ENCODE measurements around the gene CYP24A1.
A peak's percentile ranks its signal among the peaks of the same experiment; 100 is the strongest.

CYP24A1 gene

DNA sequence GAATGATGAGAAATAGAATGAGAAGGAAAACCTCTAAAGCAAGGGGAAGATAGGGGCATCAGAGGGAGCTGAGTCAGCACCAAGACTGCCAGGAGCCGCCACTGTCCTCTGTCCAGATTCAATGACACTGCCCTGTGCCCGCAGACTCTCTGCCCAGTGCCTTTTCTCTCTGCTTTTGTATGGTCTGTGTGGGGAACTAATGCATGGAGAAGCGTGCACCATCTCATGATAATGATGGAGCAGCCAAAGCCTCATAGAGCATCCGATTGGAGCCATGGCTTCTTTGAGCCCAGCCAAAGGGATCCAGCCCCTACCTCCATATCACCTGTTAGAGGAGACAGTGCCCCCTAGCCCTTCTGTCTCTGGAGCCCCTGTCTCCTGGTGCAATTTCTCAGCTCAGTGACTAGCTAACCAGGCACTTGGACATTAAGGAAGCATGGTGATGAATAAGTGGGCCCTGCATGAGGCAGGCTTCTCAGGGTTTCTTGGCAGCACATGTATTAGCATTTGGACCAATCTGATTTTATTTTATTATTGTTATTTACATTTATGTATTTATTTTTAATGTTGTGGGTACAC is 27.6 kb upstream of the CYP24A1 start:
- no peak for DNase-seq

DNA sequence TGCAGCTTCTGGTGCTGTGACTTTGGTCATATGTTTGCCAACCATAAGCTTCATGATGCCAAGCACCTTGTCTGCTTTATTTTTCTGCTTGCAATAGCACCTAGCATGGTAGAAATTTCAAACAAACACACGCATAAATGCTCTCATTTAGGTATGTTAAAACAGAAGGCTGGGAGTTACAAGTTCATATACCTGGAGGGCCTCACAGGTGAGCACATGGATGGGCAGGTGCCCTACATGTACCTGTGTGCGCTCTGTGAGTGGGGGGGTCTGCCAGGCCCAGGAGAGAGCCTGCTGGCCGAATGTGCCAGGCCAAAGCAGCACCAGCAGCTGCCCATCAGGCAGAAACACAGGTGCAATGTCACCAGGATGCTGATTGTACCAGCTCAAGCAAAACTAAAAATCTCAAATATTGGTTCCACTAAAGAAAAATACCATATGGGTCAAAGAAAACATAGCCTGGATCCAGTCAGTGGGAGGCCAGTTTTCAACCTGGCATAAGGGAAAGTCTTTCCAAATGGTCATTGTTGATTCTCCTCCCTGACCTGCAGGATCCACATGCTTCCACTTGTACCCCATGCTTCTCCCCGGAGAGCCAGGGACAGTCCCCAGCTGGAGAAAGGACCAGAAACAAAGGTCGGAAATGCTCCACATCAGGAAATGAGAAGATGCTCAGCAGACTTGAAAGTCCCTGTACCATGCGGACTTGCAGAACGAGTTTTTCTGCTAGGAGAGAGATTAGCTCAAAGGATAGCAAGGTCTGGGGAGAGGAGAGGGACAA is 26.9 kb upstream of the CYP24A1 start:
- no peak for DNase-seq

DNA sequence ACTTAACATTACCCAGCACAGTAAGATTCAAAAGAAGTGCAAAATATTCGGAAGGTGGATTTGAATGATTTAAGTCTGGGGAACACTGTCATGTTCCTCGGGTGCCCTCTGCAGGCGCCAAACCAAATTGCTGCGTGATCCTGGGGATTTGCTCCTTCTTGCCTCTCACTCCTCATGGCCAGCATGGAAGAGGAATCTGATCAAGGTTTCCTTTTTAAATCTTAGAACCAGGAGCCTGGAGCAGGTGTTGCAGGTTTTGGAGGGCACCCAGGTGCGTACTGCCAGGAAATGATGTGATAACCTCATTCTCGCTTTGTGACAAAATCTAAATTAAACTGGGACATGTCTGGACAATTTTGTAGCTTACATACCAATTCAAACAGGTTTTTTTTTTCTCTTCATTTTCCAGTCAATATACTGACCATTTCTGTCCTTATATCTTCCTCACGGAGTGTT is 26.0 kb upstream of the CYP24A1 start:
- peak; percentile 69 for DNase-seq

DNA sequence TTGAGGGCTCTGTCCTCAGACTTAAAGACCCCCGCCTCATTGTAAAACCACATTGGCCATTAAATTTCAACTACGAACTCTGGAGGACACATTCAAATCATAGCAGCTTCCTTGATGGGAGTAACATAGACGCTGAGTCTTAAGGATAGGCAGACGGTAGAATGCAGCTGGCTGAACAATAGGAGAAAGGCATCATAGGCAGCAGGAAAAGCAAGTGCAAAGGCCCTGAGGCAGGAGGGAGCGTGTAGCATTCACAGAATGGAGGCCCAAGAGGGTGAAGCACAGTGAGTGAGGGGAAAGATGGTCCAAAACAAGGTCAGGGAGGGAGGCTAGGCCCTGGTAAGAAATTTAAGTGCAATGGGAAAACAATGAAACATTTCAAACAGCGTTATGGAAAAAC is 25.5 kb upstream of the CYP24A1 start:
- DNase-seq = no peak

DNA sequence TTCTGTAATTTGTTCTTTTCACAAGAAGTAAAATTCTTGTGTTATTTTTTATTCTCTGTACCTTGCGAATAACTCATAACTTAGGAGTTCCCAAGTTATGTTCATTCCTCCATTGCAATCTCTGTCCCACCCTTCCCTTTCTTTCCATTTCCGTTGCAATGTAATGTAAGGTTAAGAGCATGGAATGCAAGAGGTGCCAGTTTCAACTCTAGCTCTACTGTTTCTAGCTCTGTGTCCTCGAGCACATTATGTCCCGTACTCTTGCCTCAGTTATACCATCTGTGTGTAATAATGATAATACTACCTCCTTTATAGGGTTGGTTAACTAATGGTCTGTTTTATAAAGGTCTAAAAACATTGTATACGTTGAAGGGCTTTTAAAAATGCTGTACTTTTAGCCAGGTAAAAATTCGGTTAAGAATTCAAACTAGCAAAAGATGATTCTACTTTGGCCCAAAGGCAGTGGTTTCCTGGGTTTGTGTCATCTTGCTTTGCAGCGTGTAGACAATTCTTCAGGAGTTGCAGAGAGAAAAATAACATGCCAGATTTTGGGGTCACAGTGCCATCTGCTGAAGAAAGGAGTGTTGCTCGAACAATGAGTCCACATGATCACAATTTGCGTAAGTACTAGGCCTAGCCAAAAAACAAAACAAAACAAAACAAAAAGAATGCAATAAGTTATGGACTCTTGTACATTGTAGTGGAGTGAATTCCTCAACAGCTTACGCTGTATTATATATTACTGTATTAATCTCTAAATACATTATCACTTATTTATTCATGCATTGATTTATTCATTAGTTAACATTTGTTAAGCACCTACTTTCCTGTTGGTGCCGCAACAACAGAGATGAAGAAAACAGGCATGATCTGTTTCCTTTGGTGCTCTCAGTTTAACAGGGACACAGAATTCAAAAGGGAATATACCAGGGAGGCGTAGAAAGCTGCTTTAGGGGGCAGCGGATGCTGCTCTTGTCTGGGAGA is 24.1 kb upstream of the CYP24A1 start:
- no peak for DNase-seq

DNA sequence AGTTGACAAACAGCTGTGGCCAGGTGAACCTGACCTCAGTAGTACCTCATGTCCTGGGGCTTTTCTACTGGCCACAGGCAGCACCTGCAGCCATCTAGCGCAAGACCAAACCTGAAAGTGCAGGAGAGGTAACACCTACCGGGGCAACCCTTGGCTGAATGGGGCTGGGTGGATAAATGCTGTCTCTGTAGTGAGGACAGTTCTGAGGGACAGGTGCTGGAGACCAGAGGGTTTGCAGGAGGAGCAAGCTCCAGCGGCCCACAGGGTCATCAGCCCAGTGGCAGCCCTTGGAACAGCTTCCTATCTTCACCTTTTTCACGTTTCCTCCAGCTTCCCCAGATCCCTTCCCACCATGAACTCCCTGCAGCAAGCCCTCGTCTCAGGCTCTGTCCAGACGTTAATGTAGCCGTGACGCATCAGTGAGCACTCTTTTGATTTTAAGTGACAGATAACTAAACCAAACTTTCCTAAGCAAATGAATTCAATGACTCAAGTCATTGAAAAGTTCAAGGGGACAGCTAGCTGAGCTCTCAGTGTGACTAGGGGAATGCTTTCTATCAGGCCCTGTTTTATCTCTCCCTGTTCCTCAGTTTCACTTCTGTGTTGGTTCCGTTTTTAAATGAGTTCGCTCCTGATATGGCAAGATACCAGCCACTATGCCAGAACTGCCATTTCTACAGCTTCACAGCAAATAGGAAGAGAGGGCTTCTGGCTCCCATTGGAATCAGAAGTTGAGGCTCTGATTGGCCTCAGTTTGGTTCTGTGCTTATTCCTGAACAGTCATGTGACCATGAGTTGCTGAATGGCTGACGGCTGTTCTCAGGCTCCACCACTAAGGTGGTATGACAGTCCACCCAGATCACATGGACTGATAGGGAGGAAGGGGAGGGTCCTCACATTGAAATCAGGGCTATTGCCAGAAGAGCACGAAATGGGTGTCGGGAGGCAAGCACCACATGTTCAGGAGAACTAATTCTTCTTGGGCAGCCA is 22.0 kb upstream of the CYP24A1 start:
- no peak for DNase-seq

DNA sequence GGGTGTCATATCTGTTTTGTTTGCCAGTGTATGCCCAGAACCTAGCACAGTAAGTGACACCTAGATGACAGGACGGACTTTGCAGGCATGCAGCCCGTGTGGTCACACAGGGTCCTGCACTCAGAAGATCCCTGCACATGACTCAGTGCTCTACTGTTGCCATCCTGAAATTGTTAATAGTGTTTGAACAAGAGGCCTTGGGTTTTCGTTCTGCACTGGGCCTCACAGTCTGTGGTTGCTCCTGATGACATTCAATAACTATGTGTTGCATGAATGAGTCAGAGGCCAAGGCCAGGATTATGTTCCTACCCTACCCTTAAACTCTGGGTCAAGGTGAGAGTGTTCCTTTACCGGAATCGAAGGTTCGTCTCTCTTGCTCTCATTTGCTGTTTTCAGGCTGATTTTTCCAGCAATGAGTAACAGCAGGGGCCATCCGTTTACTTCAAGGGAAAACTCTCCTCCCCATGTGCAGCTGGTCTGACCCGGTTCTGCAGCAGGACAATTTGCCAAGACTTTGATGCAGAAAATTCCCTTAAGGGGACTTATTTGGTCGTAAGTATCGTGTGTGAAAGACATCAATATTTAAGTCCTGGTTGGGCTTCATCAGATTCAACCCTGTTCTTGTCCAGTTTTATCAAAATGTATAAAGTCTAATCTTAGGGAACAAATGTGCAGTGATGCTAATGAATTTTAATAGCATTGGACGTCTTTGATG is 21.1 kb upstream of the CYP24A1 start:
- DNase-seq = no peak

DNA sequence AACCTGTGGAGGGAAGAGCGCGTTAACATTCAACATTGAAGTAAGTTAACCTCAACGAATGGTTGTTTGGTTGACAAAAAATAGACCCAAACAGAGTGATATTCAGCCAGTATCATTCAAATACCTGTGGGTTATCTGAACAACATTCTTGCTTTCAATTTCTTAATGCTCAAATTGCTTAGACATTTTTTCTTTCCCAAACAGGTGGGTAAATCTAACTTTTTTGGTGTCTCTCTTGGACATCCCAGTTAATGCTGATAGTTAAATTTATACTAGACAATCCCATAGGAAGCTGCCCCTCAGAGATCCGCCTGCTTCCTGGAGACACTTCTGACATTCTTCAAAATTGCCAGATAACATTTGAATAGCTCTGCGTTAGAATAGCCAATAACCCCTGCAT is 20.0 kb upstream of the CYP24A1 start:
- no peak for DNase-seq

DNA sequence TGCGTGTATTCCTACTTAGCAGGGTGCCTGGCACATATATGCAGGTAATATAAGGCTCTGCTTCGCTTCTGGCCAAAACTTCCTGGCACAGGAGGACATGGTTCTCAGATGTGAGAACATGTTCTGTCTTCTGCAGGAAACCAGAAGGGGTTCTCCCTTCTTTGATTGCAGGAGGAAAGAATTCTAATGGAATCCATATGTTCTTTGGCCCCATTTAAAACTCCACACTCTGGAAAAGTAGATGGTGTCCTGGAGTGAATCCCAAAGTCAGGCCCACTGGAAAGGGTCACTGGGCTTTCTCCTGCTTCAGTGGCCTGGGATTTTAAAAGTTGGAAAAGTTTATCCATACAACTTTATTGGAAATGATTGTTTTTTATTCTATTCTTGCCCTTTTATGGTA is 16.4 kb upstream of the CYP24A1 start:
- no peak for DNase-seq

DNA sequence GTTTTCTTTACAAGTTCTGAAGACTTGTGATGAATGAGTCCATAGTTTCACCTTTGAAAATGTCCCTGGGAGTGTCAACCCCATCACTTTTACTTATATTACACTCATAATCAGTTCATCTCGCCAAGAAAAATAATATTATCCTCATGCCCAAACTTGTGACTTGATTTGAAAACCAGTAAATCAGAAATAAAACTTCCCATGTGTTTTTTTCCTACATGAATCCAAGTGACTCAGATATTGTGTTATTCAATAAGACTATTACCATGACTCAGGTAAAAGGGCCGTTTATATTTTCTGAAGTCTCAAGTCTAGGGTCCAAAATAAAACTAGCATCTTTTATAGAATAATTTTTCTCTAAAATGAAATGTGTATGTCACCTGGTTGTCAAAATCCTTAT is 15.8 kb upstream of the CYP24A1 start:
- no peak for DNase-seq

DNA sequence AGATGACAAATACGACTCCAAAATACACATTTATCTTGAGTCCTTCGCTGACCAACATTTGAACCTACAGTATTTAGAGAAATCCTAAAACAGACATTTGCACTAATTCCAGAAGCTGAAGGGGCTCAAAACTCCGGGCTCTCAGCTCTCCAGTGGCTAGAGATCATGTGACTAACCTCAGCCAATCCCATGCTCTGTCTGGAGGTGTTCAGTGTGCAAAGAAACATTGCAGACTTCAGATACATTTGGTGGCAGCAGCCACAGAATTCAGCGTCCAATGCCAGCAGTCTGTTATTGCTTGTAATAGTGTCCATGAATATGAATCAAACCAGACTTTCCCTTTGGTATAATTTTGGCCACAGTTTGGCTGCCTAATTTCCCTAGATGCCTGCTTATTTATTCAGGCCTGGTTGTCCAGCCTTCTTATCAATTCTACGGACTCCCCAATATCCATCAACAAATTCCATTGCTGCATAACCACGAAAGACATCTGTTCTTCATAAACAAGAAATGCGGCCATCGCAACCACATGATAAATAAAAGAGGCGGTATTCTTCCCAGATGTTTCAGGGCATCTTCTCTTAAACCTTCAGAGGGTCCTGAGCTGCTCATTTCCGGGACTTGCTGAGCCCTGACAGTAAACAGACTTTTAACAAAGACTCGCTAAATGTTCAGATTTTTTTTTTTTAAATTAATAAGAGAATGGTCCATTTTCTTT is 14.5 kb upstream of the CYP24A1 start:
- DNase-seq = no peak

DNA sequence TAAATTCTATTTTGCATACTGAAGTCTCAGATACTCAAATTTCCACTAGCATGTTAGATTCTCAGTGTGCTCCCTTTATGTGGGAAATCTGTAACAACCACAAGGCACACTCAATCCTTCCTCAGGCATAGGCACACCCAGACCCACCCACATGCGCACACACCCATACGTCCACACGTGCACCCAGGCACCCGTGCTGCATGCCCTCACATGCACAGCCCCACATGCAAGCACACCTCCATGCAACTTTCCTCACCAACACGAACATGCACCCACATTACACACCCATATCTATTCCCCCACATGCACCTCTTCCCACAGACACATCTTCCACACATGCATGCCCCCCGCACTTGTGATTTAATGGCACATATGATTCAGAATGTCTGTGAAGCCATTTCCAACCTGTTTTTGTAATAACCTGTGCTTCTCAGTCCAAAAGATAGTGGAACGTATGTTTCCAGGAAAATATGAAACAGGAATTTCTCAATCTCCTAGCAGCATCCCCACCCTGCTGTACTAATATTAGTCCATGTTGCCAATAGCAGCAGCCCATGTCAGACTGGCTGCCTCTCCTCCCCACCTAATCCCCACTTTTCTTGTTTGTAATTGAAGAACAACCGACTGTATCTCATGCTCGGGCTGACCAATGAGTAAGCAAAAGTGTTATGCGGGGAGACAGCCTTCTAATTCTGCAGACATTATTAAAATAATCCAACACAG is 11.3 kb upstream of the CYP24A1 start:
- no peak for DNase-seq

DNA sequence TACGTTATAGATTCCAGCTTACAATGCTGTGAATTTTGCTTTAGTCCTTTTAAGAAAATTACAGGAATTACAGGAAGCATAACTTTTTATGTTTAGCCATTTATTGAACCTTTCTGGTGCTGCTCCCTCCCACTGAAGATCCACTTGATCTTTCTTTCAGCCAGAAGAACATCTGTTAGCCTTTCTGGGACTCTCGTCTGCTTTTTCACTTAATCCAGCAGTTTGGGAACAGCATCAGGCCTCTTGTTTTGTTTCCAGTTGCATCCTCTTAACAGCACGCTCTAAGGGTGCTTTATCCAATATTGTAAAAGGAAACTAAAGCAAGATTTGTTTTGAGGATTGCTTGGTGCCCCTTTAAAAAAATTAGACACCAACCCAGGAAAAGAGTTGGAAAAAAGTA is 10.3 kb upstream of the CYP24A1 start:
- no peak for DNase-seq

DNA sequence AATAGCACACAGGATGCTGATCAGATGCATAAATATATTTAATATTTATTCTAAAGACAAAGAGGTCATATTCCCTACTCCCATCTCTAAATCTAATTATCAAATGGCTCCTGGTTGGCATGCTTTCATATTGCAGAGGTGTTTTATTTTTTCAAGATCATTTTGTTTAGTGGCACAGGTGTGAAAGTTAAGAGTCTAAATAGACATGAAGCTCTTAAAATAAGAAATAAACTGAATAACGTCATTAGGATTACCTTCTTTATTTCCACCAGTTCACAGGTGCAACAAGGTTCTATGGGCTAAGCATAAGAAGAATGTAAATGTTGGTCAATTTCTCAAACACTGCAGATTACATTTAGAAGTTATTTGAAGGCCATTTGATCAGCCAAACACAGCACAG is 7.1 kb upstream of the CYP24A1 start:
- DNase-seq = no peak

DNA sequence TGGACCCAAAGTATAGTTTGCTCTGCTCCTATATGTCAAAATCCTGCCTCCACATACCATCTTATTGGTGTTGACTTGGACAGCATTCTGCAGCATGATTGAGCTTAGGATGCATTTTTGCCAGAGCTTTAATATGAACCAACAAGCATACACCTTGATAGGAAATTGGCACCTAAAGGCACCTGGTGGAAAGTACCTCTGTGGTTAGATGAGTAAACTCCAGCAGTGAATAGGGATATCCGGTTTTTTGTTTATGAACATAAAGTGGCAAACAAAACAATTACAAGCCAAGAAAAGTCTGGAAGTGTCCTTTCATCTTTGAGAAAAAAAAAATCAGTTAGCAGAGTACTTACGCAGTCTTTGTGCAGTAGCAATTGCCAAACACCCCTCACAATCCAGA is 6.2 kb upstream of the CYP24A1 start:
- no peak for DNase-seq

DNA sequence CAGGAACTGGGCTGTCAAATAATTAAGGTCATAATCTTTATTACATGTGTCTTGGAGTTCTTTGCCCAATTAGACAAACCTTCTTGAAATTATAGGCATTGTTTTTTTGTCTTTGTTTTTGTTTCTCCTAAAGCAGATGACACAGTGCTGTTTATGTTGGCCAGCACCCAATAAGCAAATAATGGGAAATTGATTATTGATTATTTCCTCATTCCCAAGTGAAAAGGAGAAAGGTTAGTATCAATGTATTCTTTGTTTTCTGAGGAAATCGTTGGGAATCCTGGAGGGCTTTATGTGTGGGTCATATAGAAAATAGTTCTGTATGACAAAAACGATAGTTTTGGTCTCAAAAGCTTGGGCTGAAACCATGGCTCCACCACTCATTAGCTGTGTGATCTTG is 4.5 kb upstream of the CYP24A1 start:
- DNase-seq = no peak

DNA sequence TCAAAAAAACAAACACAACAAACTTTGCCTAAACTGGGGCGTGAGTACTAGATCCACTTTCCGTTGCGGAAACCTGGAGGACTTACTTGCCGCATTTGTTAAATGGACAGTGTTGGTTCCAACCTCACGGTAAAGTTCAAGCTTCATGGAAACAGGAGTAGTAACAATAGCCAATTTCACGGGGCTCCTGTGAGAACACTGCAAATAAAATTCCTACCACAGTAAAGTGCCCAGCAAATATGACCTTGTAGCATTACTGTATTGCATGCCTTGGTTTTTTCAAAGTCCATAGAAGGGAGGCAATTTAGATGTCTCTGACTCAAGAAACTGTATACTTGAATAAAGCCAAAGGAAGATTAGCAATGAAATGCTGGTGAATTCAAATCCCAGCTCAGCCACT is 3.6 kb upstream of the CYP24A1 start:
- no peak for DNase-seq

DNA sequence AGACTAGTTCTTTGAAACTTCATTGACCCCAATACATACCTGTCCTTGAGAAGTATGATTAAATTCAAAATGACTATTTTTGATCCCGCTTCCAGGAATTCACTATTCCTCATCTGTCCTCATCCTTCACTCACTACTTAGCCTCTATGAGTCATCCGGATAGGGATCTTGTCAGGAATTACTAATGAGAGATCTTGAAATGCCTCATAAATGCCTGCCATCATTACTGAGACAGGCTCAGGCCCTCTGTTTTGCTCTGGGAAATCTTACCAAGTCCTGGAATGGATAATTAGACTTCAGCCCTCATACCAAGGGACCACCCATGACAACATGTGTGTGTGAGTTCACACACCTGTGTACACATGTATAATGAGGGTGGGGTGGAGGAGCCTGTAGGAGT is 2.8 kb upstream of the CYP24A1 start:
- DNase-seq = no peak

DNA sequence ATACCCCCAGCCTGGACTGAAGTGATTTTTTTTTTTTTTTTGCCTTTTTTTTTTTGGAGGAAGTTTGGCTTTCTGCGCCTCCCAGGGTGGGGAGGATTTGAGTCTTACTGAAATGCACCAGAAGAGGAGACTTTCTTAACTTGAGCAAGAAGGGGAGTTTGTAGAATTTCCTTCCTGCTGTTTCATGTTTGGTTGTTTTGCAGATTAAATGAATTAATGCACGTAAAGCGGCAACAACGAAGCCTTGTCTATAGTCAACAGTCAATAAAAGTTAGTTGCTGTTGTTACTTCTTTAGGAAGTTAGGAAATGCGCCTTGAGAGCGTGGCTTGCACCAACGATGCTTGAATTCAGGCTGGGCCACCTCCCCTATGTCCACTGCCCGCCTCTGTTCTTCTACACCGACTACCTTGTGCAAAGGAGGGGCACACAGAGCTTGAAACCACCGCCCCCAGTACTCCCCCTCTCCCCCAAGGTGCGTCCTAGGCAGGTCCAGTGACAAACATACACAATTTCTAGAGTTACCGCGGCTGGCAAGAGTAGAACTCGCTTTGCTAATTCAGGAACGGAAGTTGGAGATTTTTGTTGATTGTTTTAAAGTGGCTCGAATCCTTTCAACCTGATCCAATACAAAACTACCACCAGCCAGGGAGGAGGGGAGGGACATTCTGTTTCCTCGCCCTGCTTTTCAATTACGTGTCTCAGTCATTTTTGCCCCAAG is 830 bp upstream of the CYP24A1 start:
- no peak for DNase-seq
